KMS-11 (cell line): ENCODE results near the gene GSC2.

ENCODE experiments used
- H2AFZ ChIP-seq: fragments of 200-600 bp; sonication (generic); 2 replicates; pipeline ENCODE4 v1.6.1; 2016; ENCODE audit warnings: antibody characterized with exemption, mixed run types, low read depth
- H3K27ac ChIP-seq: fragments of 200-600 bp; sonication (generic); 2 replicates; pipeline ENCODE4 v1.6.1; 2016; ENCODE audit warnings: mild to moderate bottlenecking, mixed run types
- H3K27me3 ChIP-seq: fragments of 200-600 bp; sonication (generic); 2 replicates; pipeline ENCODE4 v1.6.1; 2017; ENCODE audit warnings: mild to moderate bottlenecking, low read depth, mixed run types, moderate library complexity; ENCODE audit not compliant: insufficient read depth
- H3K36me3 ChIP-seq: fragments of 200-600 bp; sonication (generic); 2 replicates; pipeline ENCODE4 v1.6.1; 2017; ENCODE audit warnings: mild to moderate bottlenecking, mixed run types; ENCODE audit not compliant: insufficient read depth
- H3K4me1 ChIP-seq: fragments of 200-600 bp; sonication (generic); 2 replicates; pipeline ENCODE4 v1.6.1; 2016; ENCODE audit warnings: mild to moderate bottlenecking, low read depth, mixed run types; ENCODE audit not compliant: poor library complexity, severe bottlenecking
- H3K4me2 ChIP-seq: fragments of 200-600 bp; sonication (generic); 2 replicates; pipeline ENCODE4 v1.7.0; 2016; ENCODE audit warnings: mild to moderate bottlenecking, mixed run types
- H3K4me3 ChIP-seq: fragments of 200-600 bp; sonication (generic); IDR thresholded peaks from 2 replicates; pipeline ENCODE4 v1.6.1; 2017; ENCODE audit warnings: low read depth, low read length, mixed read lengths; ENCODE audit not compliant: insufficient read depth
- H3K79me2 ChIP-seq: fragments of 200-600 bp; sonication (generic); 2 replicates; pipeline ENCODE4 v1.6.1; 2016; ENCODE audit warnings: low read depth, mixed run types; ENCODE audit not compliant: insufficient read depth
- H3K9ac ChIP-seq: fragments of 200-600 bp; sonication (generic); 2 replicates; pipeline ENCODE4 v1.6.1; 2016; ENCODE audit warnings: mild to moderate bottlenecking, mixed run types
- H4K20me1 ChIP-seq: fragments of 200-600 bp; sonication (generic); 2 replicates; pipeline ENCODE4 v1.6.1; 2016; ENCODE audit warnings: mild to moderate bottlenecking, mixed run types; ENCODE audit not compliant: insufficient read depth
- TF ChIP-seq, protein P1 (sequence below): fragments of 200-600 bp; sonication (generic); conservative IDR thresholded peaks from 2 replicates; pipeline ENCODE4 v1.6.1; 2017; ENCODE audit warnings: low read depth, mild to moderate bottlenecking, antibody characterized with exemption, low read length, moderate library complexity, mixed read lengths

GSC2 gene

GRCh38 chr22:19110646-19111045 lies 39.4 kb downstream of the GSC2 start:
- Histone ChIP-seq H3K36me3 (no peaks in the 10 kb centered on the region), H4K20me1 (peaks cover 55% of the 10 kb centered on the region), H3K79me2 (peaks cover 72% of the 10 kb centered on the region), H3K4me3 (no peak overlapping the region), H3K27me3 (no peaks in the 10 kb centered on the region), H2AFZ (no peak overlapping the region), H3K9ac (no peak overlapping the region), H3K27ac (no peak overlapping the region), H3K4me2 (peak overlapping the region; percentile 17; the same call in 1 of the 2 replicates), H3K4me1 (peaks cover 71% of the 10 kb centered on the region)
- TF ChIP-seq, protein P1, sequence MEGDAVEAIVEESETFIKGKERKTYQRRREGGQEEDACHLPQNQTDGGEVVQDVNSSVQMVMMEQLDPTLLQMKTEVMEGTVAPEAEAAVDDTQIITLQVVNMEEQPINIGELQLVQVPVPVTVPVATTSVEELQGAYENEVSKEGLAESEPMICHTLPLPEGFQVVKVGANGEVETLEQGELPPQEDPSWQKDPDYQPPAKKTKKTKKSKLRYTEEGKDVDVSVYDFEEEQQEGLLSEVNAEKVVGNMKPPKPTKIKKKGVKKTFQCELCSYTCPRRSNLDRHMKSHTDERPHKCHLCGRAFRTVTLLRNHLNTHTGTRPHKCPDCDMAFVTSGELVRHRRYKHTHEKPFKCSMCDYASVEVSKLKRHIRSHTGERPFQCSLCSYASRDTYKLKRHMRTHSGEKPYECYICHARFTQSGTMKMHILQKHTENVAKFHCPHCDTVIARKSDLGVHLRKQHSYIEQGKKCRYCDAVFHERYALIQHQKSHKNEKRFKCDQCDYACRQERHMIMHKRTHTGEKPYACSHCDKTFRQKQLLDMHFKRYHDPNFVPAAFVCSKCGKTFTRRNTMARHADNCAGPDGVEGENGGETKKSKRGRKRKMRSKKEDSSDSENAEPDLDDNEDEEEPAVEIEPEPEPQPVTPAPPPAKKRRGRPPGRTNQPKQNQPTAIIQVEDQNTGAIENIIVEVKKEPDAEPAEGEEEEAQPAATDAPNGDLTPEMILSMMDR = no peak

DNA sequence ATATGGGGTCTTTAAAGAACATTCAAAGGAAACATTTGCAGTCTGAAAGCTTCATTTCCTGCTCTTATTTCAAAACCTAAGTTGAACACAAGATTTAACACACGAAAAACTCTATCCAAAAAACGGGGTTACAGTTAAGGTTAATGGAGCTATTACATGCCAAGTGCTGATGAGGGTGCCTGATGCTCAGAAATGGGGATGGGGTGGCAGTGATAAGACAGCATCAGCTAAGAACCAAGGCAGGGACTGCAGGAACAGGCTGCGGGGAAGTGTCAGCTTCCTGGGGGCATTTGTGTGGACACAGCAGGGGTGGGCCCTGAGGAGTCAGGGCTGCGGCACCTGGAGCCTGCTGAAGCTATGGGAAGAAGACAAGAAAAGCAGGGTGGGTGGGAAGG lies 40.0 kb downstream of the GSC2 start:
- H3K4me2 ChIP-seq = peak overlapping the region; percentile 69
- peak overlapping the region; percentile 27; the same call in 1 of the 2 replicates for H3K27ac ChIP-seq
- no peaks in the 10 kb centered on the region for H3K36me3 ChIP-seq
- peaks cover 72% of the 10 kb centered on the region for H3K79me2 ChIP-seq
- no peak overlapping the region for H2AFZ ChIP-seq
- no peak overlapping the region for H3K4me3 ChIP-seq
- peaks cover 49% of the 10 kb centered on the region for H4K20me1 ChIP-seq
- no peaks in the 10 kb centered on the region for H3K27me3 ChIP-seq
- H3K9ac ChIP-seq = no peak overlapping the region
- H3K4me1 ChIP-seq = peaks cover 67% of the 10 kb centered on the region
- TF ChIP-seq, protein P1 = no peak

DNA sequence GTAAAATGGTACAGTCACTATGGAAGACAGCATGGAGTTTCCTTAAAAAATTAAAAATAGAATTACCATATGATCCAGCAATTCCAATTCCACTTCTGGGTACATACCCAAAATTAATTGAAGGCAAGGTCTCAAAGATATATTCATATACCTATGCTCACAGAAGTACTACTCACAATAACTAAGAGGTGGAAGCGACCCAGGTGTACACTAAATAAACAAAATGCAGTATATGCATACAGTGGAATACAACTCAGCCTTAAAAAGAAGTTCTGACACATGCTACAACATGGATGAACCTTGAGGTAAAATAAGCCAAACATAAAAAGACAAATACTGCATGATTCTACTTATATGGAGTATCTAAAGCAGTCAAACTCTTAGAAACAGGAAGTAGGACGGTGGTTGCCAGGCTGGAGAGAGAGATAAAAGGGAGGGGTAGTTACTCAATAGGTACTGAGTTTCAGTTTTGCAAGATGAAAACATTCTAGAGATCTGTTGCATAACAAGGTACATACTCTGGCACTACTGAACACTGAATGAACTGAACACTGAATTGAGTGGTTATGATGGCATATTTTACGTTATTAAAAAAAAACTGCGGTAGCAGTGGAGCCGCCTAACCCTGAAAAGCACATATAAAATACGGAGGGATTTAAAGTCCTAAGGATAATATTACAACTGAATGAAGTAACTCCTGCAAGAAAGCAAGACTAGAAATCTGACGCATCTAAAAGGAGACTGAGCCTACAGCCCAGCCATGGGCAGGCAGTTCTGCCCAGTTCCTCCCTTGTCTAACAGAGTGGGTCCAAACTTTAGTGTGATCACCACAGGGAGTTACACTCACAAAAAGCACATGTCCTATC lies 40.7 kb downstream of the GSC2 start:
- Histone ChIP-seq H3K4me2 (peak overlapping the region; percentile 69), H2AFZ (no peak overlapping the region), H3K4me1 (peaks cover 64% of the 10 kb centered on the region), H3K4me3 (no peak overlapping the region), H3K79me2 (peaks cover 71% of the 10 kb centered on the region), H3K9ac (no peak overlapping the region), H3K27ac (peak overlapping the region; percentile 27), H4K20me1 (peaks cover 44% of the 10 kb centered on the region), H3K27me3 (no peaks in the 10 kb centered on the region), H3K36me3 (no peaks in the 10 kb centered on the region)
- TF ChIP-seq, protein P1 = no peak

DNA sequence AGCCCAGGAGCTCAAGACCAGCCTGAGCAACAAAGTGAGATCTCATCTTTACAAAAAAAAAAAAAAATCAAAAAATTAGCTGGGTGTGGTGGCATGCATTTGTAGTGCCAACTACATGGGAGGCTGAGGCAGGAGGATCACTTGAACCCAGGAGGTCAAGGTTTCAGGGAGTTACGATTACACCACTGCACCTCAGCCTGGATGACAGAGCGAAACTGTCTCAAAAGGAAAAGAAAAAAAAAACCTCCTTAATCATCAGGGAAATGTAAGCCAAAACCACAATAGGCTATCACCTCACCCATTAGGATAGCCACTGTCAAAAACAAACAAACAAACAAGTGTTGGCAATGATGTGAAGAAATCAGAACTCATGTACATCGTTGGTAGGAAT lies 41.3 kb downstream of the GSC2 start:
- no peak overlapping the region for H2AFZ ChIP-seq
- H3K79me2 ChIP-seq = peaks cover 73% of the 10 kb centered on the region
- H3K4me2 ChIP-seq = peak overlapping the region; percentile 69
- peaks cover 67% of the 10 kb centered on the region for H3K4me1 ChIP-seq
- no peak overlapping the region for H3K4me3 ChIP-seq
- H4K20me1 ChIP-seq = peaks cover 40% of the 10 kb centered on the region
- TF ChIP-seq, protein P1 = no peak
- H3K36me3 ChIP-seq = no peaks in the 10 kb centered on the region
- no peak overlapping the region for H3K9ac ChIP-seq
- H3K27me3 ChIP-seq = no peaks in the 10 kb centered on the region
- peak overlapping the region; percentile 27 for H3K27ac ChIP-seq
